Mucosa of descending colon (tissue), 3 donors: ENCODE measurements around the gene SNTG2. TPM values are rescaled to one million over a fixed set of nuclear protein-coding genes. Genes with fewer than 3 reads are reported as not detected.

Source experiments
- ATAC-seq: fragments of 200-7000 bp; cut with Tn5 transposase; one replicate; pipeline ENCODE4 v1.9.1; 2020; ENCODE audit warnings: mild to moderate bottlenecking, moderate library complexity
- DNase-seq, 3 donors: peaks; one replicate each; pipeline ENCODE4 v3.0.0-alpha.2; 2020
- H3K36me3 ChIP-seq: fragments of 200-600 bp; one replicate; pipeline ENCODE4 v1.8.0; 2021; ENCODE audit warnings: low read depth, mild to moderate bottlenecking
- H3K4me1 ChIP-seq: fragments of 200-600 bp; one replicate; pipeline ENCODE4 v1.8.0; 2021; ENCODE audit warnings: low read depth, mild to moderate bottlenecking
- H3K4me3 ChIP-seq: fragments of 200-600 bp; one replicate; pipeline ENCODE4 v1.8.0; 2021; ENCODE audit warnings: mild to moderate bottlenecking
- H3K9me3 ChIP-seq: fragments of 200-600 bp; one replicate; pipeline ENCODE4 v1.8.0; 2021; ENCODE audit warnings: mild to moderate bottlenecking
- CTCF ChIP-seq: fragments of 200-600 bp; IDR thresholded peaks from one replicate; pipeline ENCODE4 v1.8.0; 2022; ENCODE audit warnings: antibody characterized with exemption, mild to moderate bottlenecking
- intact Hi-C, 2 donors: fragments of 100-400 bp; cut with DNase I in 1 of 2; cut with micrococcal nuclease in 1 of 2; formaldehyde crosslinking; loops; one replicate each; pipeline versions ENCODE4 v1.11.0 to v1.11.1; 2022; cut with DNase I, micrococcal nuclease
- total RNA-seq, 3 donors: library from RNA; stranded (reverse); fragmentation: NEBNext Ultra II Directional in 2 of 3; extraction: Animal tissue kit (Norgen Biotek cat#: 25700) in 2 of 3; gene quantifications; one replicate each; pipeline versions ENCODE4 v1.2.1 to v1.2.4, GENCODE V29; 2021 to 2023
- donor health status: DM: no; HTN: no; CAD: no; lungs with moderate emphysema.
- donor health status: DM: no; HTN: no; CAD: no.
- donor health status: DM: no; HTN: yes; CAD: no.

Gene SNTG2
- total RNA-seq, 3 donors from 2014 or later, result 0.38 to 3.0 (median 2.8) TPM

GRCh38 chr2:1143129-1143528 is 192.5 kb downstream of the SNTG2 start:
- Histone ChIP-seq H3K4me1 (no peaks in the 10 kb centered on the region), H3K36me3 (no peaks in the 10 kb centered on the region), H3K4me3 (no peak overlapping the region), H3K9me3 (no peaks in the 10 kb centered on the region)
- ATAC-seq, result no peak
- DNase-seq, result no peak
- intact Hi-C loops, result no loop called here
- TF ChIP-seq CTCF, result no peak

GRCh38 chr2:1147873-1148612 is 197.4 kb downstream of the SNTG2 start:
- no peak for TF ChIP-seq CTCF
- DNase-seq (no peak), ATAC-seq (no peak)
- intact Hi-C loops, result no loop called here
- H3K4me3 ChIP-seq, result no peak overlapping the region
- H3K4me1 ChIP-seq, result no peaks in the 10 kb centered on the region
- no peaks in the 10 kb centered on the region for H3K36me3 ChIP-seq
- no peaks in the 10 kb centered on the region for H3K9me3 ChIP-seq

- H3K36me3 ChIP-seq, result no peaks in the 10 kb centered on the region
- H3K4me3 ChIP-seq, result no peak overlapping the region
- H3K9me3 ChIP-seq, result no peaks in the 10 kb centered on the region
- H3K4me1 ChIP-seq, result no peaks in the 10 kb centered on the region
- intact Hi-C loops, result no loop called here
- TF ChIP-seq CTCF, result no peak
- DNase-seq (no peak), ATAC-seq (no peak)
Measured at GRCh38 chr2:1150724-1151511, 200.3 kb downstream of the SNTG2 start.

- Histone ChIP-seq H3K4me3 (no peak overlapping the region), H3K36me3 (no peaks in the 10 kb centered on the region), H3K9me3 (no peaks in the 10 kb centered on the region), H3K4me1 (no peaks in the 10 kb centered on the region)
- TF ChIP-seq CTCF, result no peak
- intact Hi-C loops, result no loop called here
- DNase-seq, result no peak
- ATAC-seq, result no peak
Measured at GRCh38 chr2:1152375-1152774, 201.7 kb downstream of the SNTG2 start.

GRCh38 chr2:1153920-1154319 is 203.3 kb downstream of the SNTG2 start:
- DNase-seq (peak; percentile 39 to 55 (median 51)), ATAC-seq (peak; percentile 31)
- H3K36me3 ChIP-seq, result no peaks in the 10 kb centered on the region
- TF ChIP-seq CTCF, result no peak
- H3K4me1 ChIP-seq, result no peaks in the 10 kb centered on the region
- intact Hi-C loops, result no loop called here
- no peaks in the 10 kb centered on the region for H3K9me3 ChIP-seq
- no peak overlapping the region for H3K4me3 ChIP-seq
